Caco-2 (cell line): ENCODE results near the gene ADK. TPM values are rescaled to one million over a fixed set of nuclear protein-coding genes. Genes with fewer than 3 reads are reported as not detected.

ENCODE experiments used
- BruUV-seq: library from RNA; stranded (reverse); fragments of 400-500 nt; replicated peaks from 2 replicates; lab custom pipeline; 2021; lab: Mats Ljungman, UMichigan
- CTCF ChIA-PET: fragments of 300-600 bp; sonication (Branson Sonifier 250); formaldehyde crosslinking; loops from one replicate; lab custom pipeline; 2022; ENCODE audit warnings: antibody characterized with exemption; lab: Charles Lee
- POLR2A ChIA-PET: fragments of 300-600 bp; sonication (Branson Sonifier 250); formaldehyde crosslinking; loops from one replicate; lab custom pipeline; 2022; ENCODE audit warnings: antibody characterized with exemption; lab: Charles Lee
- DNase-seq, 2 experiments: peaks; one replicate each; pipeline versions ENCODE4 v3.0.0 to v3.0.0-alpha.2; 2020 to 2022
- H3K27me3 ChIP-seq: replicated peaks from 2 replicates; pipeline ENCODE4 v1.6.0; 2011; ENCODE audit warnings: low read length; ENCODE audit not compliant: control insufficient read depth, insufficient read depth
- H3K36me3 ChIP-seq: 2 replicates; pipeline ENCODE4 v1.5.1; 2011; ENCODE audit warnings: low read length; ENCODE audit not compliant: control insufficient read depth, insufficient read depth
- H3K4me1 ChIP-seq: fragments of 250-450 bp; sonication (Bioruptor Pico); 2 replicates; pipeline ENCODE4 v1.5.1; 2020; ENCODE audit warnings: mild to moderate bottlenecking
- H3K4me3 ChIP-seq: 2 replicates; pipeline ENCODE4 v1.5.1; 2011; ENCODE audit warnings: low read depth, mild to moderate bottlenecking, control low read depth, low read length
- H3K9me3 ChIP-seq: fragments of 250-450 bp; sonication (Bioruptor Pico); 2 replicates; pipeline ENCODE4 v1.5.1; 2020; ENCODE audit warnings: mild to moderate bottlenecking, moderate library complexity
- H3K27ac Mint-ChIP-seq: one replicate; pipeline ENCODE4 v1.8.0; 2022; ENCODE audit warnings: mixed read lengths; ENCODE audit not compliant: unreplicated experiment
- H3K27me3 Mint-ChIP-seq: one replicate; pipeline ENCODE4 v1.8.0; 2022; ENCODE audit warnings: mixed read lengths; ENCODE audit not compliant: insufficient read depth, unreplicated experiment
- H3K36me3 Mint-ChIP-seq: one replicate; pipeline ENCODE4 v1.8.0; 2022; ENCODE audit warnings: mild to moderate bottlenecking, mixed read lengths; ENCODE audit not compliant: insufficient read depth, unreplicated experiment
- H3K4me1 Mint-ChIP-seq: one replicate; pipeline ENCODE4 v1.8.0; 2022; ENCODE audit warnings: low read depth, mixed read lengths; ENCODE audit not compliant: unreplicated experiment
- H3K4me3 Mint-ChIP-seq: one replicate; pipeline ENCODE4 v1.8.0; 2022; ENCODE audit warnings: mild to moderate bottlenecking, moderate library complexity, mixed read lengths; ENCODE audit not compliant: unreplicated experiment
- H3K9me3 Mint-ChIP-seq: one replicate; pipeline ENCODE4 v1.8.0; 2022; ENCODE audit warnings: mixed read lengths; ENCODE audit not compliant: unreplicated experiment
- CTCF ChIP-seq, 2 experiments: fragments of 200-600 bp in 1 of 2; IDR thresholded peaks; 1 replicate in 1 of 2; 2 replicates in 1 of 2; pipeline versions ENCODE4 v1.5.1 to v1.8.0; 2011 to 2022; ENCODE audit warnings: antibody characterized with exemption in 1 of 2, control low read depth in 1 of 2, inconsistent platforms in 1 of 2, low read depth in 1 of 2, low read length in 1 of 2, mild to moderate bottlenecking in 1 of 2, moderate library complexity in 1 of 2; ENCODE audit not compliant: insufficient read depth in 1 of 2, severe bottlenecking in 1 of 2, unreplicated experiment in 1 of 2
- intact Hi-C: fragments of 100-400 bp; cut with micrococcal nuclease; formaldehyde crosslinking; loops from one replicate; pipeline ENCODE4 v1.10.0; 2022; ENCODE audit not compliant: unreplicated experiment
- total RNA-seq: library from RNA; stranded (reverse); gene quantifications from 2 replicates; pipeline ENCODE4 v1.2.3, GENCODE V29; 2022

ADK gene
- total RNA-seq, 1 experiment from 2014 or later, result 105 TPM

DNA sequence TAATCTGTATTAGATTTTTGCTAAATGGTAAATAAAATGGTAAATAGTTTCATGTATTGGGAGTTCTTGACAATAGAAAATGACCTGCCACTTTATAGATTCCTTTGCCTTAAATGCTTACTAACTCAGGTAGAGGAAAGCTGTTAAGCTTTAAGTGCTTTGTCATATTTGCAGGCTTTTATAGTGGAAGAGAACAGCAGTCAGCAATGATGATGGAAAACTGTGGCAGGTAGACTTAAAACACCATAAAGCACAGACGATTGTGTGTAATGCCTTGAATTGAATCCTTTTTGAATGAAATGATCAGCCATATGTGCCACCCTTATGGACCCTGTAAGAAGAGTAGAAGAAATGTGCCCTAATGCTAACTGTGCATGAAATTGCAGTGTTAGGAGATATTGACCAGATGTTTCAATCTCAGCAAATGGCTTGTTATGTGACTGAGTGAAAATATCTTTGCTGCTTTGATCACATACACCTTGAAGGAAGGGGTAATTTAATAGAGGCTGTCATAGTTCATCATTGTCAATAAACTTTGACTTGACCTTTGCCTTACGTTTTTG lies 230.4 kb downstream of the ADK start:
- H3K9me3 ChIP-seq, result no peaks in the 10 kb centered on the region
- no peak overlapping the region for H3K27ac Mint-ChIP-seq
- H3K4me1 ChIP-seq, result no peaks in the 10 kb centered on the region
- no peaks in the 10 kb centered on the region for H3K27me3 ChIP-seq
- H3K36me3 Mint-ChIP-seq, result no peaks in the 10 kb centered on the region
- H3K4me1 Mint-ChIP-seq, result peaks cover 11% of the 10 kb centered on the region
- no peak for TF ChIP-seq CTCF (IDR thresholded peaks at IDR 0.05; ENCODE audit: insufficient read depth in 1 of 2, low read depth in 1 of 2, low read length in 1 of 2, severe bottlenecking in 1 of 2, unreplicated experiment in 1 of 2)
- no peak overlapping the region for H3K4me3 ChIP-seq
- H3K4me3 Mint-ChIP-seq, result no peak overlapping the region
- BruUV-seq, result no TSS peak
- no peaks in the 10 kb centered on the region for H3K9me3 Mint-ChIP-seq
- POLR2A ChIA-PET, result no interaction called here
- H3K27me3 Mint-ChIP-seq, result no peaks in the 10 kb centered on the region
- CTCF ChIA-PET, result no interaction called here
- no peak for DNase-seq
- no peaks in the 10 kb centered on the region for H3K36me3 ChIP-seq
- intact Hi-C loops, result no loop called here

- ChIA-PET CTCF (no interaction called here), POLR2A (no interaction called here)
- no peaks in the 10 kb centered on the region for H3K36me3 ChIP-seq
- DNase-seq, result no peak
- no TSS peak for BruUV-seq
- no peaks in the 10 kb centered on the region for H3K9me3 ChIP-seq
- Mint-ChIP-seq H3K27ac (no peak overlapping the region), H3K27me3 (no peaks in the 10 kb centered on the region), H3K4me1 (peaks cover 11% of the 10 kb centered on the region), H3K4me3 (no peak overlapping the region), H3K36me3 (no peaks in the 10 kb centered on the region), H3K9me3 (no peaks in the 10 kb centered on the region)
- H3K4me1 ChIP-seq, result no peaks in the 10 kb centered on the region
- intact Hi-C loops, result no loop called here
- no peak for TF ChIP-seq CTCF (IDR thresholded peaks at IDR 0.05; ENCODE audit: insufficient read depth in 1 of 2, low read depth in 1 of 2, low read length in 1 of 2, severe bottlenecking in 1 of 2, unreplicated experiment in 1 of 2)
- H3K27me3 ChIP-seq, result no peaks in the 10 kb centered on the region
- no peak overlapping the region for H3K4me3 ChIP-seq
Observed at GRCh38 chr10:74382663-74383062, 231.6 kb downstream of the ADK start.

DNA sequence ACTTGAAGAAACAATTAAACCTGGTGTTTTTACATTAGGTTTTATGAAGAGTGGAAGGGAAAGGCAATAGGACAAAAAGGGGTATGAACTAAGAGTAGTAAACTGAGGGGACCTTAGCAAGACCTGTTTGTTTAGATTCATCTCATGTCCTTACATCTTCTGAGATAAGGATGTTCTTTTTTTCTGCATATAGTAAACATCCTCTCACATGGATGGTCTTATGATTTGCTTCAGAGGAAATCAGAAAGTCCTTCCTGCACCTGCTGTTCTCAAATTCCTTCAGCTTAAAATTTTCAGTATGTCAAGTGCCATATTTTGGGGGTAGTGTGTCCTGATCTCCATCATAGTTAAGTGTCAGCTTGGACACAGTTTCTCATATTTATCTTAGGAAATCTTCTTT lies 232.6 kb downstream of the ADK start:
- intact Hi-C loops, result no loop called here
- no peaks in the 10 kb centered on the region for H3K9me3 Mint-ChIP-seq
- Histone ChIP-seq H3K9me3 (no peaks in the 10 kb centered on the region), H3K27me3 (no peaks in the 10 kb centered on the region), H3K4me1 (no peaks in the 10 kb centered on the region), H3K36me3 (no peaks in the 10 kb centered on the region), H3K4me3 (no peak overlapping the region)
- H3K4me3 Mint-ChIP-seq, result no peak overlapping the region
- BruUV-seq, result no TSS peak
- DNase-seq, result no peak
- peaks cover 11% of the 10 kb centered on the region for H3K4me1 Mint-ChIP-seq
- H3K27ac Mint-ChIP-seq, result no peak overlapping the region
- no peaks in the 10 kb centered on the region for H3K27me3 Mint-ChIP-seq
- POLR2A ChIA-PET, result no interaction called here
- TF ChIP-seq CTCF (IDR thresholded peaks at IDR 0.05; ENCODE audit: insufficient read depth in 1 of 2, low read depth in 1 of 2, low read length in 1 of 2, severe bottlenecking in 1 of 2, unreplicated experiment in 1 of 2), result no peak
- CTCF ChIA-PET, result no interaction called here
- H3K36me3 Mint-ChIP-seq, result no peaks in the 10 kb centered on the region
